ENCODE data around the gene C17orf114.

C17orf114 gene

GRCh38 chr17:4759776-4760236 is 42.3 kb downstream of the C17orf114 start:
- ChIA-PET POLR2A (ENCODE audit: low non-redundant PET) (no interaction called here), CTCF (no interaction called here)
- no peak for DNase-seq (ENCODE audit: low spot score)
- no peak for TF ChIP-seq CTCF (conservative IDR thresholded peaks at IDR 0.05; ENCODE audit: low read depth)
- H3K27ac ChIP-seq: no peak overlapping the region

- H3K27ac ChIP-seq: no peak overlapping the region
- no peak for TF ChIP-seq CTCF (conservative IDR thresholded peaks at IDR 0.05; ENCODE audit: low read depth)
- ChIA-PET POLR2A (ENCODE audit: low non-redundant PET) (no interaction called here), CTCF (interaction anchor here (0.7 kb wide), 1 partner anchor 171 kb away, joined by 4 read pairs; no protein-coding TSS in a partner anchor)
- DNase-seq (ENCODE audit: low spot score): no peak
Observed at GRCh38 chr17:4753392-4753791, 48.7 kb downstream of the C17orf114 start.

- POLR2A ChIA-PET (ENCODE audit: low non-redundant PET): no interaction called here
Observed at GRCh38 chr17:4751932-4752331, 50.2 kb downstream of the C17orf114 start.

More at GRCh38 chr17:4751932-4752331, 50.2 kb downstream of the C17orf114 start:
- TF ChIP-seq CTCF (conservative IDR thresholded peaks at IDR 0.05; ENCODE audit: low read depth): no peak
- CTCF ChIA-PET: no interaction called here
- no peak overlapping the region for H3K27ac ChIP-seq
- DNase-seq (ENCODE audit: low spot score): no peak
